GM19324 (cell line): ENCODE measurements around the gene FRS2.

Source experiments
- ATAC-seq: cut with Tn5 transposase; IDR thresholded peaks from one replicate; pipeline ENCODE4 v1.9.1; 2021; ENCODE audit warnings: mild to moderate bottlenecking, moderate library complexity; ENCODE audit not compliant: unreplicated experiment, low FRiP score

FRS2 gene

GRCh38 chr12:69500631-69501030, 30.4 kb downstream of the FRS2 start:
- ATAC-seq = no peak

DNA sequence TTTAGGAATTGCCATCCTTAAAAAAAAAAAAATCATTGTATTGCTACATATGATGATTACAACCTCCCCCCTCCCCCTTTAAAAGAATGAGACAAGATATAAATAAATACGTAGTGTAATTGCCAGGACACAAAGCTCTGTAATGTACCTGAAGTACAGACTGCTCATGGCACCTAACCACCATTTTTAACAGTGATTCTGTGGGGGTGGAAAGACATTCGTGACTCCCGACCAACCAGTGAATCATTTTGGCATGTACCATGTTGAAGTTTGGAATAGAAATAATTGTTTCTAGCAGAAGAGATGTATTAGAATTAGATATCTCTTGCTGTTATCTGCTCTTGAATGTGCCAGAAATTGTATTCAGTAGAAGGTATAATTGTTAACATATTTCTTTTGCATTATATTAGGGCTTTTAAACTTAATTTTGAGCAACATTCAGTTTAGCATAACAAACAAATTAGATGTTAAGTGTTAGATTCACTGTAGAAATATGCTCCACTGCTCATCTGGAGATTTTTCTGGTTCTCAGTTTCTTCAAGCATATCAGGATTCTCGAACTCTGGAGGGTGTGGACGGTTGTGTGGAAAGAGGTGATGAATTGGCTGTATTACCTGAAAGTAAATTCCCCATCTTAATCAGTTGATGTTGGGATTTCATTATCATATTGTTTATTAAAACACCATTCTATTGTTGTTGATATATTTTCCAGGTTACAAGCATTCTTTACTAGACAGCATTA, 31.1 kb downstream of the FRS2 start:
- no peak for ATAC-seq

DNA sequence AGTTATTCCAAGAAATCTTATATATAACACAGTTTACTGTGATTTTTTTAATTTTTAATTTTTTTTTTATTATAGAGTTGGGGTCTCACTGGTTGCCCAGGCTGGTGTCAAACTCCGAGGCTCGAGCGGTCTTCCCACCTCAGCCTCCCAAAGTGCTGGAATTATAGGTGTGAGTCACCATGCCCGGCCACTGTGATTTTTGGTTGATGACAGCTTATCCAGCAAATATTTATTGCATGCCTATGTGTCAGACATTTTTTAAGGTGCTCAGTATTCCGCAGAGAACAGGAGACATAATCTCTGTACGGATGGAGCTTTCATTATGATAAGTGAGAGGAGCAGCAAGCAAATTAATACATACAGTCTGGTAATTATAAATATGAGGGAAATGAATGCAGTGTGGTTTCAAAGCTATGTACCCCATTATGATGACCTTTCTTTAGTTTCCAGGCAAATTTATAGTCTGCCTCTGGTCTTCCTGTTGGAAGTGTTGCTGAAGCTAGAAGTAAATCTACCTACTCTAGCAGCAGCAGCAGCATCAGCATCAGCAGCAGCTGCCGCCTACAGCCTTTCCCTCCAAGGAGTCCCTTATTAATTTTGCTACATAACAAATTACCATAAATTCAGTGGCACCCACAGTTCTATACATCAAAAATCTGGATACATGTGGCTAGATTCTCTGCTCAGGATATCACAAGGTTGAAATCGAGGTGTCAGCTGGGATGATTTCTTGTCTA, 32.3 kb downstream of the FRS2 start:
- ATAC-seq = no peak

DNA sequence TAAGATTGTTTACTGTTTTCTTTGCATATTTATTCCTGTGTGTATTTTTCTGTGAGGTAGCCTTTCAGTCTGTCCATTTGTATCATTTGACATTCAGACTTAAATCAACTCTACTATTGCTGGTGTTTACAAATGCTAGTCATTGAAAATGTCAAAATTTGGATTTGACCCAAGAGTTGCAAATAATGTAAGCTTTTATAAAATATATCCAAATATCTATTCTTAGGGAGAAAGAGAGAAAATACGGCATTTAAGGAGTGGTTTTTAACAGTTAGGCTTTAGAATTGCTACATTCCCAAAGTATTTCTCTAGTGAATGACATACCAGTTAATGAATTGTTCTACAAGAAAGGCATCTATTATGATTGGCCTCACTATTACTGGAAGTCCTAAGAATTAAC, 37.9 kb downstream of the FRS2 start:
- no peak for ATAC-seq

- no peak for ATAC-seq
Observed at GRCh38 chr12:69508621-69509020, 38.4 kb downstream of the FRS2 start.

DNA sequence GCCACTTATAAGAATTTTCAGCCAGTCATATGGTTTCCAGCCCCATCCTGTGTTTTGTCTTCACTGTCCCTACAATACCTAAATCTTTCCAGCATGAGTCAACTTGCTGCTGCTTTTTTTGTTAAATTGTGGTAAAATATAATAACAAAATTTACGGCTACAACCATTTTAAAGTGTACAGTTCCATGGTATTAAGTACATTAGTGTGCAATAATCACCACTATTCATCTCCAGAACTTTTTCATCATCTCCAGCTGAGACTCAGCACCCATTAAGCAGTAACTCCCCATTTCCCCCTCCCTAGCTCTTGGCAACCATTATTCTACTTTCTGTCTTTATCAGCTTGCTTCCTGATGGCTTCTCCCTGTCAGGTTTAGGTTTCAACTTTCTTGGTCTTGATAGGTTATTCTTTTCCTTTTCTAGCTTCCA, 39.1 kb downstream of the FRS2 start:
- no peak for ATAC-seq

DNA sequence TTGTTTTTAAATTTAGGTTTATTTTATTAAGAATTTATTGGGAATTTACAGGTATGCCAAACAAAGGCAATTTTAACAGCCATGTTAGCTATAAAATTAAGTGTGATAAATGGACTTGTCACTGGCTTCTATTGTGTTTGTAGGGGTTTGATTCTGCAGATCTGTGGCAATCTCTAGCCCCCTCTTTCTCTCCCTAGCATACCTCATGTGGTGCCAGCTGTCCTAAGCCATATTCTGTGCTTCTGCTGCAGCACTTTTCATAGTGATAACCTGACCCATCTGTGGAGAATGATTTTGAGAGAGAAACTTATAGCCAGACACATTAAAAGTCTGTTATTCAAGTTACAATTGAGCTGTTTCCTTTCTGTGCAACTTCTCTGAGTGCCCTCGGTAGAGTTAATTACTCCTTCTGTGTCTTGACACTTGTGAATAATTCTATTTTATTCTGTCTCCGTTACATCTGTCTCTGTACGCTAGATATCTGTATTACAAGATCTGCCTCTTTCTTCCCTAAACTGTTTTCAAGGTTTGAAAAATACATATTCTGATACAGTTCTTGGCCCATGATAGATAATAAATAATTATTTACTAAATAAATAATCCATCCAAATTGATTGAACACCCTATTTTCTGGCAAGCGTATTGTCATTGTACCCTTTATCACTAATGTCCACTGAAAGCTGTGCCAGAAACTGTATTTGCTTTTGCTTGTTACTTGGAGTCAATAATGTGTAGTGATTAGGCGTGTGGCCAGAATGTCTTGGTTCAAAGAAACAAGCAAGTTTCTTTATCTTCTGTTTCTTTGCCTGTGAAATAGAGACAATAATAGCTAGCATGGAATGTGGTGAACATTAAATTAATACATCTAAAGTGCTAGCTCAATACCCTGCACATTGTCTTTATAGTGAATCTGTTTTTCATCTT, 40.0 kb downstream of the FRS2 start:
- no peak for ATAC-seq

DNA sequence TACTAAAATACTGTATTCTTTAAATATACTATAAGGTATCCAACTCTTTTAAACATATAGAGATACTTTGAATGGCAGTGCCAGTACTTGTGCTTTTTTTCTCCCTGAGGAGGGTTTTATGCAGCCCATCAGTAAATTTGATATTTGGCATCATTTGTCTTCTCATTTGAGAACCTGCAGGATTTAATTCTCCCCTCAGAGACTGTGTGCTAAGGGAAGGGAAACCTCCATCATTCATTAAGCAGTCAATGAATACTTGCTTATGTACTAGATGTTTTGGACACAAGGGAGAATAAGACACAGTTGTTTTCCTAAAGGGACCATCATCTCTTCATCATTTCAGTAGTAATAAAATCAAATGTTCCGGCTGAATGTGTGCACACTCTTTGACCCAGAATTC, 40.8 kb downstream of the FRS2 start:
- ATAC-seq = no peak

DNA sequence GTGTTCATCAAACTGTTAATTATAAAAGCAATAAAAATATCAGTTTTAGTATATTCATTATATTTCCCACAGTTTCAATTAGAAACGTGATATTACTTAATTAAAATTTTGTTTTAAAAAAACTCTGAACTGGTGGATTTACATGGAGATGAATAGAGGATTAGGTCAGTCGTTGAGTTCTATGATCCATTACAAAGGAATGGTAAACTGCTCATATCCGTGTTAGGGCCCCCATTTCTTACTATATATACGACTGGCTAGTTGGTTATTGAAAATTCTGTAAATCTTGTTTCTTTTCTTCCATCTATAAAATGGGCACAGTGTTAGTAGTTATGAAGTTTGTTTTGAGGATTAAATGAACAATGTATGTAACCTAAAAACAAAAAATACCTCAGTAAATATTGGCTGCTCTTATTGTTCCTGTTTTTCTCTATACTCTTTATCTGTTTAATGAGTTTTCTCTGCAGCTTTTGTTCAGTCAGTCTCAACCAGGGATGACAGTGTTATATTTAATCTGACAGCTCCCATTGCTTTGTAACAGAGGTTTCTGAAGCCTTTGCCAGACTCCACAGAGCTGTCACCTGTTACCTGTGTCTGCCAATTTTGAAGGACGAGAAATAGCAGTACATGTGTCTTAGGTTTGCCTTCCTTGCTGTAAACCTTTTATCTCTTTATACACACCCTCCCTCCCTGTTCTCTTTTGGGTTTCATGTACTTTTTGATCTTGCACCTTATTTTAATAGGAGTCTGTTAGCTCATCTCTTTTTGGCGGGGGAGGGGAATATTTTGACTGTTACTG, 41.5 kb downstream of the FRS2 start:
- ATAC-seq = no peak

DNA sequence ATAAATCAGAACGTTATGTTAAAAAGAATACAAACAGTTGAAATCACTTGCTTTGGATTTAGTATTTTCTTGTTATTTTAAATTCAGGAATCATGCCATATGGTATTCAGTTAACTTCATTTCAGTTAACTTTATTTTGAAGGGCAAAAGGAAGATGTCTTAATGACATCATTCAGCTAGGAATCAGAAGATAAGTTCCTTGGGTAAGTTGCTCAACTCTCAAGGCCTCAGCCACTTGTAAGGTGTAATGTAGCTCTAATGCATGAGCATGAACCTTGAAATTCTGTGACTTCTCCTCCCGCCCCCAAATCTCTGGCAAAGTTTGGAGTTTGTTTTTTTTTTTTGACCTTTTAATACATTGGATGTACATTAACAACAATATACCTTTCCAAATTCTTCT, 42.6 kb downstream of the FRS2 start:
- no peak for ATAC-seq

GRCh38 chr12:69513297-69513696, 43.1 kb downstream of the FRS2 start:
- no peak for ATAC-seq

- no peak for ATAC-seq
Observed at GRCh38 chr12:69514111-69514510, 43.9 kb downstream of the FRS2 start.

- no peak for ATAC-seq
Observed at GRCh38 chr12:69514845-69515244, 44.7 kb downstream of the FRS2 start.

DNA sequence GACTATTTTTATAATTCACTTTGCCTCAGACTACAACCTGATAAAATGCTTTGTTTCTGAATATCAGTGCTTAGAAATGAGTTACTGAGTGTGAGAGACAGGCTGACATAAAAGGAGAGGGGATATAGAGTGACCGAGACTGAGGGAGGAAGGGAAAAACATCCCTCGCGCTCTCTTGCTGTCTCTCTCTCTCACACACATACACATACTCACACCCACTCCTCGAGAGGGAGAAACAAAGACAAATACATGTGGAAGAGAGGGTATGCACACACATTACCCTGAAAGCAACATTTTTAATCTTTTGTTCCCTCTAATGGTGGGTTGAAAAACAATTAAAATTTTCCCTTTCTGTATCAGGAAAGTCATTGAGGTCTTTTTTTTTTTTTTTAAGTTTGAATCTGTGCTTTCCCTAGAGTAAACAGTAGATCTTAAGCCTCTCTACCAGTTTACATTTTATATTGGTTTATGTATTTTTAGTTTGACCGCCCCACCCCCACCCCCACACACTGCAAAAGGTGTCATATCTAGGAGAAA, 45.3 kb downstream of the FRS2 start:
- ATAC-seq = no peak

- ATAC-seq = no peak
Observed at GRCh38 chr12:69516950-69517349, 46.8 kb downstream of the FRS2 start.

DNA sequence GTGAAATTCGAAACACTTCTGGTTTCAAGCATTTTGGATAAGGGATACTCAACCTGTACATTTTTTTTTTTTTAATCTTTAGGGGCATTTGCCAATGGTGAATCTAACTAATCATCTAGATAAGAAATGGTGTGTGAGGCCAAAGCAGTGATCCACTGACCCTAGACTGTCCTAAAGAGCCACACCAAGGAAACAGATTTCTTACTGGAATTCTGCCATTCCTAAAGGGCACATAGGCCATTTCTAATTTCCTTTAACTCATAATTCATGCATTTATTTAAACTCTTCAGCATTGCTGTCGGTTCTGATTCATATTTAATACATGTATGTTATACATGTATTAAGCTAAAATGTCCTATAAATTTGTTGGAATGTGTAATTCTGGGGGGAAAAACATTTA, 47.2 kb downstream of the FRS2 start:
- ATAC-seq = no peak

DNA sequence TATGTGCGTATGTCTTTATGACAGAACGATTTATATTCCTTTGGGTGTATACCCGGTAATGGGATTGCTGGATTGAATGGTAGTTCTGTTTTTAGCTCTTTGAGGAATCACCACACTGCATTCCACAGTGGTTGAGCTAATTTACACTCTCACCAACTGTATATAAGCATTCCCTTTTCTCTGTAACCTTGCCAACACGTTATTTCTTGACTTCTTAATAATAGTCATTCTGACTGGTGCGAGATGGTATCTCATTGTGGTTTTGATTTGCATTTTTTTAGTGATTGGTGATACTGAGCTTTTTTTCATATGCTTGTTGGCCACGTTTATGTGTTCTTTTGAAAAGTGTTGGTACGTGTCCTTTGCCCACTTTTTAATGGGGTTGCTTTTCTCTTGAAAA, 49.7 kb downstream of the FRS2 start:
- ATAC-seq = no peak

DNA sequence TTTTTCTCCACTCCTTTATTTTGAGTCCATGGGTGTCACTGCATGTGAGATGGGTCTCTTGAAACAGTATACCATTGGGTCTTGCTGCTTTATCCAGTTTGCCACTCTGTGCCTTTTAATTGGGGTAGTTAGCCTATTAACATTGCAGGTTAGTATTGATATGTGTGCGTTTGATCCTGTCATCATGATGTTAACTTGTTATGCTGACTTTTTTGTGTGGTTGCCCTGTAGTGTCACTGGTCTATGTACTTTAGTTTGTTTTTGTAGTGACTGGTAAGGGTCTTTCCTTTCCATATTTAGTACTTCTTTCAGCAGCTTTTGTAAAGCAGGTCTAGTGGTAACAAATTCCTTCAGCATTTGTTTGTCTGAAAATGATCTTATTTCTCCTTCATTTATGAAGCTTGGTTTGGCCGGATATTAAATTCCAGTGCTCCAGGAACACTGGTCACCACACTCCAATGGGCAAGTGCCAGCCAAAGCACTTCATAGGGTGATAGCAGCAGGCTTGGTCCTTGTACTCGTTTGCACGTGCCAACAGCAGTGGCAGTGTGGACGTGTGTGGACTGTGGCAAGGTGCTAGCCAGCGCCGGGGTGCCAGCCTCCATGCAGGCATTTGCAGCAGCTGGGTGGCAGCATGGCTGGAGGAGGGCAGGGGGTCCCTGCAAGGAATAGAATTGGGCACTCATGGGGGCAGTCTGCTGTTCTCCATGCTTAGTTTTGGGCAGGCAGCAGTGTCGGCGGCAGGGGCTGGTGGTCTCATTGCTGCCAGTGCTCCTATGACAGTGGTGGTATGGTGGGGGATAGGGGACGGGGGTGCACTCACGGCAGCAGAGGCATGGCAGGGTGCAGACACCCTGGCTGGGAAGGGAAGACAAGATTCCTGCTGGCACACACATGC, 53.5 kb downstream of the FRS2 start:
- ATAC-seq = no peak

GRCh38 chr12:69524331-69524630, 54.1 kb downstream of the FRS2 start:
- ATAC-seq = no peak
